ENCODE data around the gene RGS6. TPM values are rescaled to one million over a fixed set of nuclear protein-coding genes. Genes with fewer than 3 reads are reported as not detected.

Gene RGS6
- total RNA-seq, 2 experiments from 2014 or later, result not detected

DNA sequence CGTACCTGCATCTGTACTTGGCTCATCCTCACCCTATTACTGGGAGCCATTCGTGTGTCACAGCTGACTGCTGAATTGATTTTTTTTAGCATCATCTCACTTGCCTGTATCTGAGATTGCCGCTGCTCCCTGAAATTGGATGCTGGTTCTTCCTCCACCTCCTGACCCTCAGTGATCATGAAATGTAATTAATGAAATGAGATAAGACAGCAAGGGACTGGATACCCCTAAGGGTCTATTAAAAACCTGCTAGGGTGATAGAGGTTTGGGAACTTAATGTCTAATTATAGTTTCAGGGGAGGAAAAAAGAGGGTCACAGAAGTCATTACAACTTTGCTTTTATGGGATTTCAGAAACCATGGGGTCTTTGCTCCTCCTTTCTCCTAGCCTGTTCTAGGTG is 551.1 kb downstream of the RGS6 start:
- no peak overlapping the region for H3K4me3 ChIP-seq (ENCODE audit: low read depth, low read length, poor library complexity, severe bottlenecking)
- no peaks in the 10 kb centered on the region for H4K20me1 ChIP-seq (ENCODE audit: insufficient read depth, low read length)
- intact Hi-C loops (cut with micrococcal nuclease; ENCODE audit: unreplicated experiment), result no loop called here
- no peaks in the 10 kb centered on the region for H3K9me3 ChIP-seq (ENCODE audit: low read length)
- no peak overlapping the region for H3K4me2 ChIP-seq (ENCODE audit: low read length)
- ChIA-PET CTCF (ENCODE audit: unreplicated experiment) (no interaction called here), POLR2A (interaction anchor here (0.7 kb wide), 1 partner anchor 144 kb away, joined by 3 read pairs; no protein-coding TSS in a partner anchor)
- H3K79me2 ChIP-seq (ENCODE audit: insufficient read depth, low read depth, low read length), result no peaks in the 10 kb centered on the region
- peaks cover 8% of the 10 kb centered on the region for H3K4me1 ChIP-seq (ENCODE audit: insufficient read depth, low read length, poor library complexity, severe bottlenecking)
- no peak for DNase-seq (ENCODE audit: low spot score)
- no peak overlapping the region for H3K27ac ChIP-seq (ENCODE audit: low read depth, low read length, poor library complexity, severe bottlenecking)
- no TSS peak for BruUV-seq (replicated peaks)
- no peak overlapping the region for H2AFZ ChIP-seq (ENCODE audit: low read length)
- H3K9me2 ChIP-seq (ENCODE audit: insufficient read depth, low read length), result no peaks in the 10 kb centered on the region
- no peak for TF ChIP-seq EZH2phosphoT487 (IDR thresholded peaks at IDR 0.05; ENCODE audit: borderline replicate concordance, low read depth, low read length)
- TF ChIP-seq, protein P1, sequence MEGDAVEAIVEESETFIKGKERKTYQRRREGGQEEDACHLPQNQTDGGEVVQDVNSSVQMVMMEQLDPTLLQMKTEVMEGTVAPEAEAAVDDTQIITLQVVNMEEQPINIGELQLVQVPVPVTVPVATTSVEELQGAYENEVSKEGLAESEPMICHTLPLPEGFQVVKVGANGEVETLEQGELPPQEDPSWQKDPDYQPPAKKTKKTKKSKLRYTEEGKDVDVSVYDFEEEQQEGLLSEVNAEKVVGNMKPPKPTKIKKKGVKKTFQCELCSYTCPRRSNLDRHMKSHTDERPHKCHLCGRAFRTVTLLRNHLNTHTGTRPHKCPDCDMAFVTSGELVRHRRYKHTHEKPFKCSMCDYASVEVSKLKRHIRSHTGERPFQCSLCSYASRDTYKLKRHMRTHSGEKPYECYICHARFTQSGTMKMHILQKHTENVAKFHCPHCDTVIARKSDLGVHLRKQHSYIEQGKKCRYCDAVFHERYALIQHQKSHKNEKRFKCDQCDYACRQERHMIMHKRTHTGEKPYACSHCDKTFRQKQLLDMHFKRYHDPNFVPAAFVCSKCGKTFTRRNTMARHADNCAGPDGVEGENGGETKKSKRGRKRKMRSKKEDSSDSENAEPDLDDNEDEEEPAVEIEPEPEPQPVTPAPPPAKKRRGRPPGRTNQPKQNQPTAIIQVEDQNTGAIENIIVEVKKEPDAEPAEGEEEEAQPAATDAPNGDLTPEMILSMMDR (conservative IDR thresholded peaks at IDR 0.05; ENCODE audit: low read length), result no peak
- H3K36me3 ChIP-seq (ENCODE audit: insufficient read depth, low read length), result no peaks in the 10 kb centered on the region

DNA sequence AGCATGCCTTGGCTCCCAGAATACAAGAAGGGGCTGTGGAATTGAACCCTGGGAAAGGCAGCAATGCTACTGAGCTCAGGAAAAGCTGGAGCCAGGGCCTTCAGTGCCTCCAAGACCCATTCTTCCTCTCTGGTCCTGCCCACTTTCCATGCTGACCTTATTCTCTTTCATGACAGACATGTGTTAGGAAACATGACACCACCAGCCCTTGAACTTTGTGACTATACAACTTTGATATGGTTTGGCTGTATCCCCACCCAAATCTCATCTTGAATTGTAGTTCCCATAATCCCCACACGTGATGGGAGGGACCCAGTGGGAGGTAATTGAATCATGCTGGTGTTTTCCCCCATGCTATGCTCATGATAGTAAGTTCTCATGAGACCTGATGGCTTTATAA is 553.5 kb downstream of the RGS6 start:
- Histone ChIP-seq H3K79me2 (ENCODE audit: insufficient read depth, low read depth, low read length) (no peaks in the 10 kb centered on the region), H3K36me3 (ENCODE audit: insufficient read depth, low read length) (no peaks in the 10 kb centered on the region), H3K9me3 (ENCODE audit: low read length) (no peaks in the 10 kb centered on the region), H3K9me2 (ENCODE audit: insufficient read depth, low read length) (no peaks in the 10 kb centered on the region), H3K27ac (ENCODE audit: low read depth, low read length, poor library complexity, severe bottlenecking) (no peak overlapping the region), H3K4me1 (ENCODE audit: insufficient read depth, low read length, poor library complexity, severe bottlenecking) (peaks cover 7% of the 10 kb centered on the region), H3K4me2 (ENCODE audit: low read length) (no peak overlapping the region), H2AFZ (ENCODE audit: low read length) (no peak overlapping the region), H3K4me3 (ENCODE audit: low read depth, low read length, poor library complexity, severe bottlenecking) (no peak overlapping the region), H4K20me1 (ENCODE audit: insufficient read depth, low read length) (no peaks in the 10 kb centered on the region)
- POLR2A ChIA-PET, result no interaction called here
- intact Hi-C loops (cut with micrococcal nuclease; ENCODE audit: unreplicated experiment), result no loop called here
- TF ChIP-seq, protein P1 (conservative IDR thresholded peaks at IDR 0.05; ENCODE audit: low read length), result no peak
- no peak for TF ChIP-seq EZH2phosphoT487 (IDR thresholded peaks at IDR 0.05; ENCODE audit: borderline replicate concordance, low read depth, low read length)
- CTCF ChIA-PET (ENCODE audit: unreplicated experiment), result no interaction called here
- DNase-seq (ENCODE audit: low spot score), result no peak
- BruUV-seq (replicated peaks), result no TSS peak

DNA sequence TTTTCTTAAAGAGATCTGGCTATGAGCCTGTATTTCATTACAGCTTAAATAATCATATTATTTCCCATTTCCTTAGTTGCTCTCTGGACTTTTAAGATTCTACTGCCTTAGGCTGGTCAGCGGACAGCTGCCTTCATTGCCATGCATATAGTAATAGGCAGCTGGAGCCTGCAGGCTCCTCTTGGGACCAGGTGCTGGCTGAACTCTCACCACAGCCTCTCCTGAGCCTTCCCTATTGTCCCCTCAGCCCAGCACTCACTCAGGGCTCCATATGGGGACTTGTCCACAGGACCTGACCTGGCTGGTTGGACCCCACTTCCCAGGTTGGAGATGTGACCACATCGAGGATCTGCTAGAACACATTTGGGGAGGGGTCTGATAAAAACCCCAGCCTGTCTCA is 556.3 kb downstream of the RGS6 start:
- TF ChIP-seq EZH2phosphoT487 (IDR thresholded peaks at IDR 0.05; ENCODE audit: borderline replicate concordance, low read depth, low read length), result no peak
- TF ChIP-seq, protein P1 (conservative IDR thresholded peaks at IDR 0.05; ENCODE audit: low read length), result no peak
- H3K9me3 ChIP-seq (ENCODE audit: low read length), result no peaks in the 10 kb centered on the region
- H3K9me2 ChIP-seq (ENCODE audit: insufficient read depth, low read length), result no peaks in the 10 kb centered on the region
- ChIA-PET POLR2A (no interaction called here), CTCF (ENCODE audit: unreplicated experiment) (no interaction called here)
- H3K36me3 ChIP-seq (ENCODE audit: insufficient read depth, low read length), result no peaks in the 10 kb centered on the region
- no peaks in the 10 kb centered on the region for H3K79me2 ChIP-seq (ENCODE audit: insufficient read depth, low read depth, low read length)
- no peaks in the 10 kb centered on the region for H3K4me1 ChIP-seq (ENCODE audit: insufficient read depth, low read length, poor library complexity, severe bottlenecking)
- H3K27ac ChIP-seq (ENCODE audit: low read depth, low read length, poor library complexity, severe bottlenecking), result no peak overlapping the region
- BruUV-seq (replicated peaks), result no TSS peak
- no peaks in the 10 kb centered on the region for H4K20me1 ChIP-seq (ENCODE audit: insufficient read depth, low read length)
- intact Hi-C loops (cut with micrococcal nuclease; ENCODE audit: unreplicated experiment), result no loop called here
- no peak overlapping the region for H3K4me2 ChIP-seq (ENCODE audit: low read length)
- H3K4me3 ChIP-seq (ENCODE audit: low read depth, low read length, poor library complexity, severe bottlenecking), result no peak overlapping the region
- DNase-seq (ENCODE audit: low spot score), result no peak
- no peak overlapping the region for H2AFZ ChIP-seq (ENCODE audit: low read length)

Data from OCI-LY7 (cell line).